ENCODE measurements around the gene SEMA5A.

GRCh38 chr5:9054821-9055589 is 490.9 kb downstream of the SEMA5A start:
- TF ChIP-seq, protein P1, sequence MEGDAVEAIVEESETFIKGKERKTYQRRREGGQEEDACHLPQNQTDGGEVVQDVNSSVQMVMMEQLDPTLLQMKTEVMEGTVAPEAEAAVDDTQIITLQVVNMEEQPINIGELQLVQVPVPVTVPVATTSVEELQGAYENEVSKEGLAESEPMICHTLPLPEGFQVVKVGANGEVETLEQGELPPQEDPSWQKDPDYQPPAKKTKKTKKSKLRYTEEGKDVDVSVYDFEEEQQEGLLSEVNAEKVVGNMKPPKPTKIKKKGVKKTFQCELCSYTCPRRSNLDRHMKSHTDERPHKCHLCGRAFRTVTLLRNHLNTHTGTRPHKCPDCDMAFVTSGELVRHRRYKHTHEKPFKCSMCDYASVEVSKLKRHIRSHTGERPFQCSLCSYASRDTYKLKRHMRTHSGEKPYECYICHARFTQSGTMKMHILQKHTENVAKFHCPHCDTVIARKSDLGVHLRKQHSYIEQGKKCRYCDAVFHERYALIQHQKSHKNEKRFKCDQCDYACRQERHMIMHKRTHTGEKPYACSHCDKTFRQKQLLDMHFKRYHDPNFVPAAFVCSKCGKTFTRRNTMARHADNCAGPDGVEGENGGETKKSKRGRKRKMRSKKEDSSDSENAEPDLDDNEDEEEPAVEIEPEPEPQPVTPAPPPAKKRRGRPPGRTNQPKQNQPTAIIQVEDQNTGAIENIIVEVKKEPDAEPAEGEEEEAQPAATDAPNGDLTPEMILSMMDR (IDR thresholded peaks at IDR 0.05): no peak
- TF ChIP-seq POLR2A (IDR thresholded peaks at IDR 0.05) (no peak), EP300 (IDR thresholded peaks at IDR 0.05) (no peak), POLR2AphosphoS5 (IDR thresholded peaks at IDR 0.05) (no peak)

Data from gastroesophageal sphincter (tissue), 3 donors.